HepG2 (cell line): Measurements from ENCODE around the gene COPS3. TPM values are rescaled to one million over a fixed set of nuclear protein-coding genes. Genes with fewer than 3 reads are reported as not detected.

Experiments
- DNMT1 ChIP-seq: sonication (generic); formaldehyde crosslinking; IDR thresholded peaks from 2 replicates; pipeline ENCODE4 v1.5.1; 2020; ENCODE audit warnings: mild to moderate bottlenecking, missing genetic modification reagents
- GZF1 ChIP-seq: sonication (generic); formaldehyde crosslinking; IDR thresholded peaks from 2 replicates; pipeline ENCODE4 v1.5.1; 2020; ENCODE audit warnings: mild to moderate bottlenecking, missing genetic modification reagents
- HDAC2 ChIP-seq: sonication (generic); formaldehyde crosslinking; IDR thresholded peaks from 2 replicates; pipeline ENCODE4 v1.4.0; 2020; ENCODE audit warnings: missing genetic modification reagents
- KDM5A ChIP-seq: fragments of 200-600 bp; sonication (generic); IDR thresholded peaks from 2 replicates; pipeline ENCODE4 v1.7.0; 2018; ENCODE audit warnings: antibody characterized with exemption, mild to moderate bottlenecking, low read length, borderline replicate concordance
- KLF9 ChIP-seq: IDR thresholded peaks from 2 replicates; pipeline ENCODE4 v1.6.1; 2016; ENCODE audit warnings: low read depth
- MZF1 ChIP-seq: sonication (generic); formaldehyde crosslinking; IDR thresholded peaks from 2 replicates; pipeline ENCODE4 v1.8.1; 2023; ENCODE audit warnings: mild to moderate bottlenecking, missing genetic modification reagents, borderline replicate concordance
- POLR2A ChIP-seq, 2 experiments: IDR thresholded peaks; 2 replicates each; pipeline ENCODE4 v1.6.1; 2011; ENCODE audit warnings: low read depth in 2 of 2, low read length in 2 of 2, mild to moderate bottlenecking in 1 of 2, moderate library complexity in 1 of 2; ENCODE audit not compliant: insufficient read depth in 1 of 2
- SNAI1 ChIP-seq: sonication (generic); formaldehyde crosslinking; IDR thresholded peaks from 2 replicates; pipeline ENCODE4 v1.5.0; 2020; ENCODE audit warnings: mild to moderate bottlenecking, missing genetic modification reagents, borderline replicate concordance
- SNRNP70 ChIP-seq: fragments of 200-400 bp; formaldehyde crosslinking; IDR thresholded peaks from 2 replicates; pipeline ENCODE4 v1.6.1; 2017; ENCODE audit warnings: mild to moderate bottlenecking, low read depth, low read length, moderate library complexity
- SRSF1 ChIP-seq: fragments of 200-400 bp; formaldehyde crosslinking; optimal IDR thresholded peaks from 2 replicates; pipeline ENCODE3; 2017; ENCODE audit warnings: mild to moderate bottlenecking, low read depth, low read length, moderate library complexity
- TEAD2 ChIP-seq: sonication (generic); formaldehyde crosslinking; IDR thresholded peaks from 2 replicates; pipeline ENCODE4 v1.9.0; 2021; ENCODE audit warnings: missing genetic modification reagents
- ZNF160 ChIP-seq: sonication (generic); formaldehyde crosslinking; IDR thresholded peaks from 2 replicates; pipeline ENCODE4 v1.8.0; 2022; ENCODE audit warnings: mild to moderate bottlenecking, inconsistent platforms, missing genetic modification reagents
- ZNF260 ChIP-seq: sonication (generic); formaldehyde crosslinking; IDR thresholded peaks from 2 replicates; pipeline ENCODE4 v1.4.0; 2020; ENCODE audit warnings: missing genetic modification reagents, low read depth, mild to moderate bottlenecking, borderline replicate concordance
- ZNF761 ChIP-seq: sonication (generic); formaldehyde crosslinking; conservative IDR thresholded peaks from 2 replicates; pipeline ENCODE4 v1.4.0; 2020; ENCODE audit warnings: mild to moderate bottlenecking, missing genetic modification reagents
- polyA plus RNA-seq, 8 experiments: library from polyadenylated mRNA; depleted of rRNA in 3 of 8; stranded (reverse) in 7 of 8; unstranded in 1 of 8; fragments of >200 nt; fragmentation: Illumina TruSeq in 4 of 8; extraction: Trizol in 4 of 8; gene quantifications; 2 replicates each; pipeline versions ENCODE4 v1.2.1 to v1.2.3, GENCODE V29; 2011 to 2016; ENCODE audit warnings: low read depth in 4 of 8, missing spikeins in 1 of 8, mixed read lengths in 1 of 8; ENCODE audit not compliant: insufficient read depth in 1 of 8
- total RNA-seq, 5 experiments: library from RNA; depleted of rRNA; stranded (reverse); fragments of >200 nt; fragmentation: Illumina TruSeq; extraction: Trizol; gene quantifications; 2 replicates each; pipeline ENCODE4 v1.2.3, GENCODE V29; 2016; ENCODE audit warnings: low read depth in 1 of 5
- TF ChIP-seq, protein P1 (sequence below): sonication (generic); formaldehyde crosslinking; IDR thresholded peaks from 2 replicates; pipeline ENCODE4 v1.8.0; 2022; ENCODE audit warnings: mild to moderate bottlenecking, missing genetic modification reagents; ENCODE audit not compliant: insufficient replicate concordance
- TF ChIP-seq, protein P2 (sequence below): sonication (generic); formaldehyde crosslinking; IDR thresholded peaks from 2 replicates; pipeline ENCODE4 v1.8.0; 2022; ENCODE audit warnings: mild to moderate bottlenecking, missing genetic modification reagents, borderline replicate concordance
- TF ChIP-seq, protein P3 (sequence below): sonication (generic); formaldehyde crosslinking; IDR thresholded peaks from 2 replicates; pipeline ENCODE4 v1.4.0; 2020; ENCODE audit warnings: missing genetic modification reagents, mild to moderate bottlenecking, borderline replicate concordance
- TF ChIP-seq, protein P4 (sequence below): sonication (generic); formaldehyde crosslinking; IDR thresholded peaks from 2 replicates; pipeline ENCODE4 v1.5.0; 2020; ENCODE audit warnings: mild to moderate bottlenecking, missing genetic modification reagents
- TF ChIP-seq, protein P5 (sequence below): sonication (generic); formaldehyde crosslinking; IDR thresholded peaks from 2 replicates; pipeline ENCODE4 v1.8.0; 2022; ENCODE audit warnings: mild to moderate bottlenecking, missing genetic modification reagents, moderate library complexity

Gene COPS3
- total and polyA plus RNA-seq, 2 of the 13 experiments (the other 11 are each of a cell fraction or from before 2014, with no cell fraction given): 46.3 to 103 TPM

DNA sequence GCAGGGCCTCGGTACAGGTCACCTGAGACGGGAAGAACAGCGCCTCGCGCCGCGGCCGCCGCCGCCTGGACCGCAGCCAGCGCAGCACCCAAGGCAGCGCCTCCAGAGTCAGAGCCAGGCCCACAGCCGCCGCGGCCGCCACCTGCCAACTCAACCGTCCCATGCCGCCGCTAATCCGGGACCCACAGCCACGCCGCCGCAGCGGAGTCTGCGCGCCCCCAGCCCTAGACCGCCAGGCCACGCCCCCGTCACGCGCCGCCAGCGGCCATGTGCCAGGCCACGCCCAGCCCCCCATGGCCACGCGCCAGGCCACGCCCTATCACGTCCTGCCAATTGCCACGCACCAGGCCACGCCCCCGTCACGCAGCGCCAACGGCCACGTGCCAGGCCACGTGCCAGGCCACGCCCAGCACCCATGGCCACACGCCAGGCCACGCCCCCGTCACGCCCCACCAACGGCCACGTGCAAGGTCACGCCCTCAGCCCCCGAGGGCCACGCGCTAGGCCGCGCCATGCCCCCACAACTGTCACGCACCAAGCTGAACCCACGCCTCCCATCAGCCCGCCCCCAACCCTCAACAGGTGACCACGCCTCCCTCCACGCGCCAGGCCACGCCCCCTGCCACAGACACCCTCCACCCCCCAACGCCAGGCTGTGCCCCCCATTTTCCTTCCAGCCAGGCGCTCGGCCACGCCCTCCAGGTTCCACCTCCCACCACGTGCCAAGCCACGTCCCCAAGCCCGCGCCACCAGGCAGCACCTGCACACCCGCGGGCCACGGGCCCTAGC lies 74.7 kb downstream of the COPS3 start, which contains the start of gene PLD6 (continued):
- TF ChIP-seq, protein P1, sequence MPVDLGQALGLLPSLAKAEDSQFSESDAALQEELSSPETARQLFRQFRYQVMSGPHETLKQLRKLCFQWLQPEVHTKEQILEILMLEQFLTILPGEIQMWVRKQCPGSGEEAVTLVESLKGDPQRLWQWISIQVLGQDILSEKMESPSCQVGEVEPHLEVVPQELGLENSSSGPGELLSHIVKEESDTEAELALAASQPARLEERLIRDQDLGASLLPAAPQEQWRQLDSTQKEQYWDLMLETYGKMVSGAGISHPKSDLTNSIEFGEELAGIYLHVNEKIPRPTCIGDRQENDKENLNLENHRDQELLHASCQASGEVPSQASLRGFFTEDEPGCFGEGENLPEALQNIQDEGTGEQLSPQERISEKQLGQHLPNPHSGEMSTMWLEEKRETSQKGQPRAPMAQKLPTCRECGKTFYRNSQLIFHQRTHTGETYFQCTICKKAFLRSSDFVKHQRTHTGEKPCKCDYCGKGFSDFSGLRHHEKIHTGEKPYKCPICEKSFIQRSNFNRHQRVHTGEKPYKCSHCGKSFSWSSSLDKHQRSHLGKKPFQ (CRISPR knock-in tag): peak; percentile 80
- peak; percentile 10 for TF ChIP-seq HDAC2 (CRISPR knock-in tag)
- 0 out of 2 replicates have a peak, but pooled peaks have one; percentile 42 for TF ChIP-seq ZNF260
- peak; percentile 98 for TF ChIP-seq ZNF761 (CRISPR knock-in tag)
- TF ChIP-seq TEAD2 (CRISPR knock-in tag): peak; percentile 88
- TF ChIP-seq, protein P2, sequence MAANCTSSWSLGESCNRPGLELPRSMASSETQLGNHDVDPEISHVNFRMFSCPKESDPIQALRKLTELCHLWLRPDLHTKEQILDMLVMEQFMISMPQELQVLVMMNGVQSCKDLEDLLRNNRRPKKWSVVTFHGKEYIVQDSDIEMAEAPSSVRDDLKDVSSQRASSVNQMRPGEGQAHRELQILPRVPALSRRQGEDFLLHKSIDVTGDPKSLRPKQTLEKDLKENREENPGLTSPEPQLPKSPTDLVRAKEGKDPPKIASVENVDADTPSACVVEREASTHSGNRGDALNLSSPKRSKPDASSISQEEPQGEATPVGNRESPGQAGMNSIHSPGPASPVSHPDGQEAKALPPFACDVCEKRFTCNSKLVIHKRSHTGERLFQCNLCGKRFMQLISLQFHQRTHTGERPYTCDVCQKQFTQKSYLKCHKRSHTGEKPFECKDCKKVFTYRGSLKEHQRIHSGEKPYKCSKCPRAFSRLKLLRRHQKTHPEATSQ: peak; percentile 82; the same call in 1 of the 2 replicates
- TF ChIP-seq, protein P3, sequence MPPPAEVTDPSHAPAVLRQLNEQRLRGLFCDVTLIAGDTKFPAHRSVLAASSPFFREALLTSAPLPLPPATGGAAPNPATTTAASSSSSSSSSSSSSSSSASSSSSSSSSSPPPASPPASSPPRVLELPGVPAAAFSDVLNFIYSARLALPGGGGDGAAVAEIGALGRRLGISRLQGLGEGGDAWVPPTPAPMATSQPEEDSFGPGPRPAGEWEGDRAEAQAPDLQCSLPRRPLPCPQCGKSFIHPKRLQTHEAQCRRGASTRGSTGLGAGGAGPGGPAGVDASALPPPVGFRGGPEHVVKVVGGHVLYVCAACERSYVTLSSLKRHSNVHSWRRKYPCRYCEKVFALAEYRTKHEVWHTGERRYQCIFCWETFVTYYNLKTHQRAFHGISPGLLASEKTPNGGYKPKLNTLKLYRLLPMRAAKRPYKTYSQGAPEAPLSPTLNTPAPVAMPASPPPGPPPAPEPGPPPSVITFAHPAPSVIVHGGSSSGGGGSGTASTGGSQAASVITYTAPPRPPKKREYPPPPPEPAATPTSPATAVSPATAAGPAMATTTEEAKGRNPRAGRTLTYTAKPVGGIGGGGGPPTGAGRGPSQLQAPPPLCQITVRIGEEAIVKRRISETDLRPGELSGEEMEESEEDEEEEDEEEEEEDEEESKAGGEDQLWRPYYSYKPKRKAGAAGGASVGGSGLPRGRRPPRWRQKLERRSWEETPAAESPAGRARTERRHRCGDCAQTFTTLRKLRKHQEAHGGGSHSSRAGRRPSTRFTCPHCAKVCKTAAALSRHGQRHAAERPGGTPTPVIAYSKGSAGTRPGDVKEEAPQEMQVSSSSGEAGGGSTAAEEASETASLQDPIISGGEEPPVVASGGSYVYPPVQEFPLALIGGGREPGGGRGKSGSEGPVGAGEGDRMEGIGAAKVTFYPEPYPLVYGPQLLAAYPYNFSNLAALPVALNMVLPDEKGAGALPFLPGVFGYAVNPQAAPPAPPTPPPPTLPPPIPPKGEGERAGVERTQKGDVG (CRISPR knock-in tag): peak; percentile 93
- TF ChIP-seq GZF1 (CRISPR knock-in tag): no peak; the same call in 1 of the 2 replicates
- TF ChIP-seq DNMT1: peak; percentile 96
- TF ChIP-seq KDM5A: no peak
- TF ChIP-seq, protein P4, sequence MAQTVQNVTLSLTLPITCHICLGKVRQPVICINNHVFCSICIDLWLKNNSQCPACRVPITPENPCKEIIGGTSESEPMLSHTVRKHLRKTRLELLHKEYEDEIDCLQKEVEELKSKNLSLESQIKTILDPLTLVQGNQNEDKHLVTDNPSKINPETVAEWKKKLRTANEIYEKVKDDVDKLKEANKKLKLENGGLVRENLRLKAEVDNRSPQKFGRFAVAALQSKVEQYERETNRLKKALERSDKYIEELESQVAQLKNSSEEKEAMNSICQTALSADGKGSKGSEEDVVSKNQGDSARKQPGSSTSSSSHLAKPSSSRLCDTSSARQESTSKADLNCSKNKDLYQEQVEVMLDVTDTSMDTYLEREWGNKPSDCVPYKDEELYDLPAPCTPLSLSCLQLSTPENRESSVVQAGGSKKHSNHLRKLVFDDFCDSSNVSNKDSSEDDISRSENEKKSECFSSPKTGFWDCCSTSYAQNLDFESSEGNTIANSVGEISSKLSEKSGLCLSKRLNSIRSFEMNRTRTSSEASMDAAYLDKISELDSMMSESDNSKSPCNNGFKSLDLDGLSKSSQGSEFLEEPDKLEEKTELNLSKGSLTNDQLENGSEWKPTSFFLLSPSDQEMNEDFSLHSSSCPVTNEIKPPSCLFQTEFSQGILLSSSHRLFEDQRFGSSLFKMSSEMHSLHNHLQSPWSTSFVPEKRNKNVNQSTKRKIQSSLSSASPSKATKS (CRISPR knock-in tag): no peak
- peak; percentile 92 for TF ChIP-seq ZNF160
- TF ChIP-seq SRSF1: peak; percentile 28
- TF ChIP-seq POLR2A (IDR thresholded peaks at IDR 0.05; ENCODE audit: insufficient read depth in 1 of 2, low read depth in 2 of 2, low read length in 2 of 2): peak; percentile 63 to 69; a peak in 3 of 4 replicates
- no peak for TF ChIP-seq MZF1 (CRISPR knock-in tag)
- TF ChIP-seq SNAI1 (CRISPR knock-in tag): 0 out of 2 replicates have a peak, but pooled peaks have one; percentile 21
- TF ChIP-seq SNRNP70: no peak
- TF ChIP-seq, protein P5, sequence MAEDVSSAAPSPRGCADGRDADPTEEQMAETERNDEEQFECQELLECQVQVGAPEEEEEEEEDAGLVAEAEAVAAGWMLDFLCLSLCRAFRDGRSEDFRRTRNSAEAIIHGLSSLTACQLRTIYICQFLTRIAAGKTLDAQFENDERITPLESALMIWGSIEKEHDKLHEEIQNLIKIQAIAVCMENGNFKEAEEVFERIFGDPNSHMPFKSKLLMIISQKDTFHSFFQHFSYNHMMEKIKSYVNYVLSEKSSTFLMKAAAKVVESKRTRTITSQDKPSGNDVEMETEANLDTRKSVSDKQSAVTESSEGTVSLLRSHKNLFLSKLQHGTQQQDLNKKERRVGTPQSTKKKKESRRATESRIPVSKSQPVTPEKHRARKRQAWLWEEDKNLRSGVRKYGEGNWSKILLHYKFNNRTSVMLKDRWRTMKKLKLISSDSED (CRISPR knock-in tag): peak; percentile 69; the same call in 1 of the 2 replicates
- TF ChIP-seq KLF9 (CRISPR knock-in tag): peak; percentile 85; the same call in 1 of the 2 replicates
